SK-N-MC (cell line): ENCODE data around the gene HS1BP3.

Experiments used
- EZH2 ChIP-seq: fragments of 200-600 bp; sonication (generic); IDR thresholded peaks from one replicate; pipeline ENCODE4 v1.6.1; 2017; ENCODE audit warnings: antibody characterized with exemption
- FOXP2 ChIP-seq: optimal IDR thresholded peaks from 2 replicates; pipeline ENCODE3; 2011; ENCODE audit warnings: mild to moderate bottlenecking, moderate library complexity; ENCODE audit not compliant: insufficient read depth; ENCODE audit errors: extremely low read length, control extremely low read depth
- POLR2AphosphoS5 ChIP-seq: IDR thresholded peaks from 2 replicates; pipeline ENCODE4 v1.6.1; 2012; ENCODE audit warnings: mild to moderate bottlenecking, low read depth, low read length, borderline replicate concordance

GRCh38 chr2:20634507-20635112, 16.3 kb downstream of the HS1BP3 start:
- TF ChIP-seq POLR2AphosphoS5: no peak
- no peak for TF ChIP-seq EZH2
- TF ChIP-seq FOXP2: no peak
